VCaP (cell line): ENCODE data around the gene PODXL2.
A peak's percentile ranks its signal among the peaks of the same experiment; 100 is the strongest.

Experiments used
- H3K27ac ChIP-seq: fragments of 450-650 bp; 2 replicates; pipeline ENCODE4 v1.5.1; 2017
- TF ChIP-seq, protein P1 (sequence below): fragments of 450-650 bp; conservative IDR thresholded peaks from 2 replicates; pipeline ENCODE4 v1.5.1; 2017; ENCODE audit warnings: mild to moderate bottlenecking, moderate library complexity

Gene PODXL2

DNA sequence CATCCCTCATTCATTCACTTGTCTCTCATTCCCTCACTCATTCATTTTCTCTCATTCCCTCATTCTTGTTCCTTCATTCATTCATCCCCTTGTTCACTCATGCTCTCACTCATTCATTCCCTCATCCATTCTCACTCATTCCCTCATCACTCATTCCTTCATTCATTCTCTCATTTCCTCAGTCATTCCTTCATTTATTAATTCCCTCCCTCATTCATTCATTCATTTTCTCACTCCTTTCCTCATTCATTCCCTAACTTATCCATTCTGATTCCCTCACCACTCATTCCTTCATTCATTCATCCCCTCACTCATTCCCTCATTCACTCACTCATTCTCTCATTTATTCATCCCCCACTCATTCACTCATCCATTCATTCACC lies 57.5 kb downstream of the PODXL2 start:
- TF ChIP-seq, protein P1, sequence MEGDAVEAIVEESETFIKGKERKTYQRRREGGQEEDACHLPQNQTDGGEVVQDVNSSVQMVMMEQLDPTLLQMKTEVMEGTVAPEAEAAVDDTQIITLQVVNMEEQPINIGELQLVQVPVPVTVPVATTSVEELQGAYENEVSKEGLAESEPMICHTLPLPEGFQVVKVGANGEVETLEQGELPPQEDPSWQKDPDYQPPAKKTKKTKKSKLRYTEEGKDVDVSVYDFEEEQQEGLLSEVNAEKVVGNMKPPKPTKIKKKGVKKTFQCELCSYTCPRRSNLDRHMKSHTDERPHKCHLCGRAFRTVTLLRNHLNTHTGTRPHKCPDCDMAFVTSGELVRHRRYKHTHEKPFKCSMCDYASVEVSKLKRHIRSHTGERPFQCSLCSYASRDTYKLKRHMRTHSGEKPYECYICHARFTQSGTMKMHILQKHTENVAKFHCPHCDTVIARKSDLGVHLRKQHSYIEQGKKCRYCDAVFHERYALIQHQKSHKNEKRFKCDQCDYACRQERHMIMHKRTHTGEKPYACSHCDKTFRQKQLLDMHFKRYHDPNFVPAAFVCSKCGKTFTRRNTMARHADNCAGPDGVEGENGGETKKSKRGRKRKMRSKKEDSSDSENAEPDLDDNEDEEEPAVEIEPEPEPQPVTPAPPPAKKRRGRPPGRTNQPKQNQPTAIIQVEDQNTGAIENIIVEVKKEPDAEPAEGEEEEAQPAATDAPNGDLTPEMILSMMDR = no peak

DNA sequence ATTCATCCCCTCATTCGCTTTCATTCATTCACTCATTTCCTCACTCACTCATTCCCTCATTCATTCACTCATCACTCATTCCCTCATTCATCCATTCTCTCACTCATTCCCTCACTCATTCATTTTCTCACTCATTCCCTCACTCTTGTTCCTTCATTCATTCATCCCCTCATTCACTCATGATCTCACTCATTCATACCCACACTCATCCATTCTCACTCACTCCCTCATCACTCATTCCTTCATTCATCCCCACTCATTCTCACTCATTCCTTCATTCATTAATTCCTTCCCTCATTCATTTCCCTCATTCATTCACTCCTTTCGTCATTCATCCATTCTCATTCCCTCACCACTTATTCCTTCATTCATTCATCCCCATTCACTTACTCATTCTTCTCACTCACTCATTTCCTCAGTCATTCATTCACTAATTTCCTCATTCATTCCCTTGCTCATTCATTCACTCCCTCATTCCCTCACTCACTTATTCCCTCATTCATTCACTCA lies 58.3 kb downstream of the PODXL2 start:
- no peak overlapping the region for H3K27ac ChIP-seq
- TF ChIP-seq, protein P1 = no peak

More for the DNA sequence above, 57.5 kb downstream of the PODXL2 start:
- H3K27ac ChIP-seq = no peak overlapping the region

DNA sequence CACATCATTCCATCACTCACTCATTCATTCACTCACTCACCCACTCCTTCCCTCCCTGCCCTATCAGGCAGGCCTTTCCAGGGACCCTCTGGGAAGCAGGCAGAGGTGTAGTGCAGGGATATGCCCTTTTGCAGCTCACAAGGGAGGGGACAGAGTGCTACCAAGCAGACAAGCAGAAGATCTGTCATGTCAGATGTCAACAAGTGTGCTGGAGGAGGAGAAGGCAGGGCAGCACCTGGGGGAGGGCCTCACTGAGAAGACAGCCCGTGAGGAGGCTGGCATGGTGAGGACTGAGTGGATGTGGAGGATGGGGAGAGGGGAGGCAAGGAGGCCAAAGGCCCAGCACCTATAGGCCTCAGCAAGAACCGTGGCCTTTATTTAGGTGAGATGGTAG lies 59.0 kb downstream of the PODXL2 start:
- TF ChIP-seq, protein P1 = no peak
- H3K27ac ChIP-seq = no peak overlapping the region

DNA sequence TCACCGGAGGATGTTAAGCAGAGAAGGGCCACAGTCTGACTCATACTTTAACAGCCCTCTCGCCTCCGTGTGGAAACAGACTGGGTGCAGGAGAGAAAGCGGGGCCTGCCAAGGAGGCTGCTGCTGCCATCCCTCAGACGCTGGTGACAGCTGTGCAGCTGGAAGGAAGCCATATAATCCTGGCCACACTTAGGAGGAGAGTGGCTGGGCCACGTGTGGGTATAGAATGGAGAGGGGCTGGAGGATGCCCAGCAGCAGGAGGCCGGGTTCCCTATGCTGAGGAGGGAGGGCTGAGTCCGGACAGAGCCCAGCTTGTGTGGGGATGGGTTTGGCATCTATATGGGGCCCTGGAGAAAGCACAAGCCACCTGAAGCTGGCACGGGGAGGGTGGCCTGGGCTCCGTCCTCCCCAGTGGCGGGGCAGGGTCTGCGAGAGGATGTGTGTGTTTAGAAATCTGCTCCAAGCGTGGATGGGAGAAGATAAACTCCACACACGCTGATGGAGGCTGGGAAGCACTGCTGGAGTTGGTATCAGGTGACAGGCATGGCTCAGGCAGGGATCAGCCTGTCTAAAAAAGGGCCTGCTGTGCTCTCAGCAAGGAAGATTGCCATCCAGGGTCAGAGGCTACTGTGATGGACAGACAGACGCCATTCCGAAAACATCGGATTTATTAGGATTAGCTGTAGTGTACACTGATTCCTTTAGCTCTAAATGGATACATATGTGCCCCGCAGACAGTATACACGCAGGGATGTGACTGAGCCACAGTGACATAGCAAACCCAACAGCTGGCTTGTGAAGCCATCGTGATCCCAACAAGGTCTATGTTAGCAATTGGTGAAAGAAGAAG lies 59.7 kb downstream of the PODXL2 start:
- H3K27ac ChIP-seq = no peak overlapping the region

DNA sequence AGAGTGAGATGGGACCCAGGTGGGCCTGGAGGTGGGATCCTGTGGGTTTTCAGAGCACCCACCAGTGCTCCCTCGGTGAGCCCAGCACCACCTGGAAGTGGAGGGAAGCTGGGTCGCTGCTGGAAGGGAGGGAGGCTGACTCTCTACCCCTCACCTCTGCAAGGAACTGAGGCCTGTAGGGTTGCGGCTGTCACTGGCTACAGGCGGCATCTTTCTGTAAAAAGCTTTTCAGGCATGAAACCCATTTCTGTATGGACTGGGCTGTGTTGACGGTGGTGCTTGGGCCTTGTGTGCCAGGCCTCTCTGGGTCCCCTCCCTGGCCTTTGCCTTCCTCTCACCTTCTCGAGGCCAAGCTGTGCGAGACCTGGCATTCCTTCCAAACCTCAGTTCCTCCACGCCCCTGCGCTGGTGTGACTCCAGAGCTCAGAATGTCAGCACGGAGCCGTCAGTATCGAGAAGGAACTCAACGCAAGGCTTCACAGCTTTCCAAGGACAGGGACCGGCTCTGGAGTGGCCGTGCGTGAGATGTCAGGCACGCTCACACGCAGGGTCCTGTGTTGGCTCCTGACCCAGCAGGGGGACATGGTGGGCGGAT lies 60.4 kb downstream of the PODXL2 start:
- H3K27ac ChIP-seq = no peak overlapping the region
- TF ChIP-seq, protein P1 = no peak

More for the DNA sequence above, 59.7 kb downstream of the PODXL2 start:
- TF ChIP-seq, protein P1 = no peak

DNA sequence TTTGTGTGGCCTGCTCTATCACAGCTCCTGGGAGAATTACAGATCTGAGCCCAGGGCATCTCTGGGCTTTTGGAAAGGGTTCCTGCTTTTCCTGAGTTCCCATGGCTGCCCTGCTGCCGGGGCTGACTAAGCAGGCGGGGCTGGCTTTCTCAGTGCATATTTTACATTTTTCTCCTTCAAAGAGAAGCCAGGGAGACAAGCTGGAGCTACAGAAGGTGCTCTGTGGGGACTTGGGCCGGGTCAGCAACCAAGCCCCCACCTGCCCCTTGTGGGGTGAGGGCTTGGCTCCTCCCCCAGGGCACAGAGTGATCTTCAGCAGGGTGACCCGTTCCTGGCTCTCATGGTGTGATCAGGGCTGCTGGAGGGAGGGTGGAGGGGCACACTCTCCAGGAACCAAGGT lies 61.1 kb downstream of the PODXL2 start:
- no peak overlapping the region for H3K27ac ChIP-seq
- TF ChIP-seq, protein P1 = no peak

DNA sequence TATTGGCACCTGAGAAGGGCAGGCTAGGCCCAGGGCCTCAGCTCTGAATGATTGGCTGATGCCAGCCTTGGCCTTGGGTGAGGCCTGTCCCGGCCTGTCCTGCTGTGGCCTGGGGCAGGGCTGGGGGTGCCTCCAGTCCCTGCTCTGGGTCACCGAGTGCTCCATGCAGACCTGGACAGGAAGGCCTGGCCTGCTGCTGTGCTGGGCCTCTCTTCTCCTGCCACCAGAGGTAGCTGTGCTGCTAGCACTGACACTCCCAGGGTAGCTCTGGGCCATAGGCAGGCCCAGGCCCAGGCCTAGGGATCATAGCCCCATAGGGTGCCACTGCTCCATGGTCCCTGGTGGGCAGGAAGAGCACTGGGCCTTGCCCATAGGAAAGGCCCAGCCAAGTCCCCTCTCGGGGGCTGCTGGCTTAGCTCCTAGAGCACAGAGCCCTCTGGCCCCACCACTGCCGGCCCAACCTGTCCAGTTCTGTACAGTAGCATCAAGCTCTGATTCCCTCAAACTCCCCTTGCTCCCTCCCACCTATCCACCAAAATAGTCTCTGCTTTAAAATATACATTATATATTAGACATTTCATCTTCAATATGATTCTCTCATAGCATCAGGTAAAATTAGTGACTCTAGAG lies 62.0 kb downstream of the PODXL2 start:
- TF ChIP-seq, protein P1 = peak; percentile 76
- H3K27ac ChIP-seq = peak overlapping the region; percentile 15; the same call in 1 of the 2 replicates
